Measurements from ENCODE around the gene C22orf15.

DNA sequence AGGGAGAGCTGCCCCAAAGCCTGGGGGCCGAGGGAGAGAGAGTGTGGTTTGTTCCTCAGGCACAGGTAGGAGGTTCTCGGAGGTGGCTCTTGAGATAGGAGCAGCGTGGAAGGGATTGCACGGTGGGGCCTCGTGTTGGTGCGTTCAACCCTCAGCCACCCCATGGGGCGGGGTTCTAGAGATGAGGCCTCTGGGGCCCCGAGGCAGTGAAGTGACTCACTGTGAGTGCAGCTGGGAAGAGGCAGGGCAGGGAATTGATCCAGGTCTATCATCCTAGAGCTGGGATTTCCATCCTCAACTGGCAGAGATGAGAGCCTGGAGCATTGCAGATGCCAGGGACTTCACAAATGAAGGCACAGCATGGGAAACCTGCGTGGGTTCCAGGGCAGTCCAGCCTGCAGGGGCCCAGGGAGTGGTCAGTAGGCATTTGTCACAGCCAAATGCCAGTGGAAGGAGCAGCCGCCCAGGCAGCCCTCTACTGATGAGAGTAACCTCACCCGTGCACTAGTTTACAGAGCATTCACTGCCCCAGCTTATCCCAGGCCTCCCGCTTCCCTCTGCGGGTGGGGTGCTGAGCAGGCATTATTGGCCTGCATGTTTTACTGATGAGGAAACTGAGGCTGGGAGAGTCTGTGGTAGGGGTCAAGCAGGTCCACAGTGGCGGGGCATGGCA is 18.9 kb downstream of the C22orf15 start:
- no peak for TF ChIP-seq TCF7 (CRISPR knock-in tag; IDR thresholded peaks at IDR 0.05; ENCODE audit: low read depth)
- TF ChIP-seq, protein P1, sequence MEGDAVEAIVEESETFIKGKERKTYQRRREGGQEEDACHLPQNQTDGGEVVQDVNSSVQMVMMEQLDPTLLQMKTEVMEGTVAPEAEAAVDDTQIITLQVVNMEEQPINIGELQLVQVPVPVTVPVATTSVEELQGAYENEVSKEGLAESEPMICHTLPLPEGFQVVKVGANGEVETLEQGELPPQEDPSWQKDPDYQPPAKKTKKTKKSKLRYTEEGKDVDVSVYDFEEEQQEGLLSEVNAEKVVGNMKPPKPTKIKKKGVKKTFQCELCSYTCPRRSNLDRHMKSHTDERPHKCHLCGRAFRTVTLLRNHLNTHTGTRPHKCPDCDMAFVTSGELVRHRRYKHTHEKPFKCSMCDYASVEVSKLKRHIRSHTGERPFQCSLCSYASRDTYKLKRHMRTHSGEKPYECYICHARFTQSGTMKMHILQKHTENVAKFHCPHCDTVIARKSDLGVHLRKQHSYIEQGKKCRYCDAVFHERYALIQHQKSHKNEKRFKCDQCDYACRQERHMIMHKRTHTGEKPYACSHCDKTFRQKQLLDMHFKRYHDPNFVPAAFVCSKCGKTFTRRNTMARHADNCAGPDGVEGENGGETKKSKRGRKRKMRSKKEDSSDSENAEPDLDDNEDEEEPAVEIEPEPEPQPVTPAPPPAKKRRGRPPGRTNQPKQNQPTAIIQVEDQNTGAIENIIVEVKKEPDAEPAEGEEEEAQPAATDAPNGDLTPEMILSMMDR (IDR thresholded peaks at IDR 0.05), result no peak
- no peak for TF ChIP-seq ATF1 (CRISPR knock-in tag; IDR thresholded peaks at IDR 0.05)
- TF ChIP-seq CREM (CRISPR knock-in tag; IDR thresholded peaks at IDR 0.05), result no peak
- no peak for TF ChIP-seq GABPB1 (CRISPR knock-in tag; IDR thresholded peaks at IDR 0.05)
- TF ChIP-seq, protein P2, sequence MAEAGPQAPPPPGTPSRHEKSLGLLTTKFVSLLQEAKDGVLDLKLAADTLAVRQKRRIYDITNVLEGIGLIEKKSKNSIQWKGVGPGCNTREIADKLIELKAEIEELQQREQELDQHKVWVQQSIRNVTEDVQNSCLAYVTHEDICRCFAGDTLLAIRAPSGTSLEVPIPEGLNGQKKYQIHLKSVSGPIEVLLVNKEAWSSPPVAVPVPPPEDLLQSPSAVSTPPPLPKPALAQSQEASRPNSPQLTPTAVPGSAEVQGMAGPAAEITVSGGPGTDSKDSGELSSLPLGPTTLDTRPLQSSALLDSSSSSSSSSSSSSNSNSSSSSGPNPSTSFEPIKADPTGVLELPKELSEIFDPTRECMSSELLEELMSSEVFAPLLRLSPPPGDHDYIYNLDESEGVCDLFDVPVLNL (CRISPR knock-in tag; IDR thresholded peaks at IDR 0.05; ENCODE audit: borderline replicate concordance, low read depth), result no peak
- no peak for TF ChIP-seq ZBTB43 (CRISPR knock-in tag; IDR thresholded peaks at IDR 0.05)
- no peak for TF ChIP-seq TP53 (CRISPR knock-in tag; IDR thresholded peaks at IDR 0.05)
- TF ChIP-seq, protein P3, sequence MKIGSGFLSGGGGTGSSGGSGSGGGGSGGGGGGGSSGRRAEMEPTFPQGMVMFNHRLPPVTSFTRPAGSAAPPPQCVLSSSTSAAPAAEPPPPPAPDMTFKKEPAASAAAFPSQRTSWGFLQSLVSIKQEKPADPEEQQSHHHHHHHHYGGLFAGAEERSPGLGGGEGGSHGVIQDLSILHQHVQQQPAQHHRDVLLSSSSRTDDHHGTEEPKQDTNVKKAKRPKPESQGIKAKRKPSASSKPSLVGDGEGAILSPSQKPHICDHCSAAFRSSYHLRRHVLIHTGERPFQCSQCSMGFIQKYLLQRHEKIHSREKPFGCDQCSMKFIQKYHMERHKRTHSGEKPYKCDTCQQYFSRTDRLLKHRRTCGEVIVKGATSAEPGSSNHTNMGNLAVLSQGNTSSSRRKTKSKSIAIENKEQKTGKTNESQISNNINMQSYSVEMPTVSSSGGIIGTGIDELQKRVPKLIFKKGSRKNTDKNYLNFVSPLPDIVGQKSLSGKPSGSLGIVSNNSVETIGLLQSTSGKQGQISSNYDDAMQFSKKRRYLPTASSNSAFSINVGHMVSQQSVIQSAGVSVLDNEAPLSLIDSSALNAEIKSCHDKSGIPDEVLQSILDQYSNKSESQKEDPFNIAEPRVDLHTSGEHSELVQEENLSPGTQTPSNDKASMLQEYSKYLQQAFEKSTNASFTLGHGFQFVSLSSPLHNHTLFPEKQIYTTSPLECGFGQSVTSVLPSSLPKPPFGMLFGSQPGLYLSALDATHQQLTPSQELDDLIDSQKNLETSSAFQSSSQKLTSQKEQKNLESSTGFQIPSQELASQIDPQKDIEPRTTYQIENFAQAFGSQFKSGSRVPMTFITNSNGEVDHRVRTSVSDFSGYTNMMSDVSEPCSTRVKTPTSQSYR (CRISPR knock-in tag; IDR thresholded peaks at IDR 0.05), result no peak
